SK-N-SH (cell line): ENCODE results near the gene CTF1. TPM values are rescaled to one million over a fixed set of nuclear protein-coding genes. Genes with fewer than 3 reads are reported as not detected.

ENCODE experiments used
- CTCF ChIA-PET: fragments of 300-600, 350-600 bp; formaldehyde crosslinking; extraction: SDS; loops from one replicate; lab custom pipeline; 2021; lab: Yijun Ruan, JAX
- POLR2A ChIA-PET: fragments of 350-600 bp; sonication (Branson Sonifier 250); formaldehyde crosslinking; extraction: SDS; loops from one replicate; lab custom pipeline; 2020; ENCODE audit warnings: antibody characterized with exemption, inconsistent platforms; lab: Yijun Ruan, JAX
- DNase-seq: peaks from one replicate; pipeline ENCODE4 v3.0.0; 2012
- H2AFZ ChIP-seq: fragments of 200-600 bp; sonication (generic); 2 replicates; pipeline ENCODE4 v1.8.1; 2016; ENCODE audit warnings: antibody characterized with exemption, mild to moderate bottlenecking, low read depth
- H3F3A ChIP-seq: fragments of 200-600 bp; sonication (generic); replicated peaks from 2 replicates; pipeline ENCODE3; 2016; ENCODE audit warnings: antibody characterized with exemption, mild to moderate bottlenecking; ENCODE audit not compliant: insufficient read depth
- H3K27ac ChIP-seq, 2 experiments: fragments of 200-500 bp in 1 of 2; fragments of 200-600 bp in 1 of 2; sonication (Bioruptor generic) in 1 of 2; sonication (generic), shearing (Covaris generic) in 1 of 2; 2 replicates each; pipeline versions ENCODE4 v1.5.1 to v1.6.1; 2014 to 2016; ENCODE audit warnings: low read depth in 2 of 2, inconsistent platforms in 1 of 2, low read length in 1 of 2, mild to moderate bottlenecking in 1 of 2, mixed read lengths in 1 of 2
- H3K27me3 ChIP-seq: fragments of 200-600 bp; sonication (generic), shearing (Covaris generic); 2 replicates; pipeline ENCODE4 v1.6.1; 2016; ENCODE audit warnings: mixed run types; ENCODE audit not compliant: insufficient read depth
- H3K36me3 ChIP-seq, 2 experiments: fragments of 200-500 bp in 1 of 2; fragments of 200-600 bp in 1 of 2; sonication (Bioruptor generic) in 1 of 2; sonication (generic) in 1 of 2; replicated peaks in 1 of 2; 2 replicates each; pipeline versions ENCODE3 to v1.5.1; 2014 to 2016; ENCODE audit warnings: low read length in 1 of 2, mild to moderate bottlenecking in 1 of 2; ENCODE audit not compliant: insufficient read depth in 2 of 2, control insufficient read depth in 1 of 2
- H3K4me1 ChIP-seq, 2 experiments: fragments of 200-500 bp in 1 of 2; fragments of 200-600 bp in 1 of 2; sonication (Bioruptor generic) in 1 of 2; sonication (generic), shearing (Covaris generic) in 1 of 2; 2 replicates each; pipeline versions ENCODE4 v1.5.1 to v1.6.1; 2014 to 2016; ENCODE audit warnings: low read depth in 1 of 2, low read length in 1 of 2, mixed run types in 1 of 2; ENCODE audit not compliant: insufficient read depth in 2 of 2, control insufficient read depth in 1 of 2
- H3K4me2 ChIP-seq: fragments of 200-600 bp; sonication (generic), shearing (Covaris generic); 2 replicates; pipeline ENCODE4 v1.6.1; 2017; ENCODE audit warnings: mixed run types
- H3K4me3 ChIP-seq, 2 experiments: fragments of 200-500 bp in 1 of 2; fragments of 200-600 bp in 1 of 2; sonication (Bioruptor generic) in 1 of 2; sonication (generic), shearing (Covaris generic) in 1 of 2; 2 replicates each; pipeline versions ENCODE4 v1.5.1 to v1.8.1; 2014 to 2016; ENCODE audit warnings: low read depth in 2 of 2, inconsistent platforms in 1 of 2, low read length in 1 of 2, mild to moderate bottlenecking in 1 of 2, mixed read lengths in 1 of 2, moderate library complexity in 1 of 2
- H3K79me2 ChIP-seq: fragments of 200-600 bp; sonication (generic); 2 replicates; pipeline ENCODE4 v1.8.1; 2017; ENCODE audit warnings: mild to moderate bottlenecking; ENCODE audit not compliant: insufficient read depth
- H3K9ac ChIP-seq: fragments of 200-600 bp; sonication (generic); 2 replicates; pipeline ENCODE4 v1.6.1; 2017; ENCODE audit warnings: mixed run types
- H3K9me2 ChIP-seq: fragments of 200-600 bp; sonication (generic); 2 replicates; pipeline ENCODE4 v1.6.1; 2017; ENCODE audit warnings: mixed run types
- H3K9me3 ChIP-seq: fragments of 200-600 bp; sonication (generic); 2 replicates; pipeline ENCODE4 v1.6.1; 2017; ENCODE audit warnings: mixed run types, mild to moderate bottlenecking, moderate library complexity
- H4K20me1 ChIP-seq: fragments of 200-600 bp; sonication (generic); 2 replicates; pipeline ENCODE4 v1.6.1; 2017; ENCODE audit warnings: mild to moderate bottlenecking, mixed run types; ENCODE audit not compliant: insufficient read depth
- CHD2 ChIP-seq: fragments of 150-350 bp; IDR thresholded peaks from 2 replicates; pipeline ENCODE4 v1.6.1; 2018; ENCODE audit warnings: low read length; ENCODE audit not compliant: partially characterized antibody
- ELF1 ChIP-seq: IDR thresholded peaks from 2 replicates; pipeline ENCODE4 v1.4.0; 2012
- EP300 ChIP-seq, 2 experiments: IDR thresholded peaks; 2 replicates each; pipeline versions ENCODE4 v1.4.0 to v1.6.1; 2012; ENCODE audit warnings: borderline replicate concordance in 1 of 2, low read depth in 1 of 2, low read length in 1 of 2
- EZH2phosphoT487 ChIP-seq: fragments of 200-600 bp; sonication (generic); IDR thresholded peaks from 2 replicates; pipeline ENCODE4 v1.6.1; 2017; ENCODE audit warnings: low read depth, mixed run types, mild to moderate bottlenecking, antibody characterized with exemption, moderate library complexity, borderline replicate concordance
- FOSL2 ChIP-seq: IDR thresholded peaks from 2 replicates; pipeline ENCODE4 v1.4.0; 2012; ENCODE audit warnings: low read depth, mild to moderate bottlenecking, moderate library complexity, borderline replicate concordance
- GABPA ChIP-seq: IDR thresholded peaks from 2 replicates; pipeline ENCODE4 v1.4.0; 2012; ENCODE audit warnings: low read depth, mild to moderate bottlenecking
- GATA2 ChIP-seq: sonication (generic); formaldehyde crosslinking; IDR thresholded peaks from 2 replicates; pipeline ENCODE4 v1.5.0; 2020; ENCODE audit warnings: mild to moderate bottlenecking, missing genetic modification reagents
- MXI1 ChIP-seq: IDR thresholded peaks from 2 replicates; pipeline ENCODE4 v1.6.1; 2012; ENCODE audit warnings: mild to moderate bottlenecking, low read depth, low read length, improper control_type of control experiment
- NRF1 ChIP-seq: IDR thresholded peaks from 2 replicates; pipeline ENCODE4 v1.6.1; 2012; ENCODE audit warnings: low read depth, mild to moderate bottlenecking, low read length
- SIN3A ChIP-seq: IDR thresholded peaks from 2 replicates; pipeline ENCODE4 v1.6.1; 2012; ENCODE audit warnings: low read depth, mild to moderate bottlenecking, low read length, moderate library complexity, borderline replicate concordance
- SMC3 ChIP-seq: IDR thresholded peaks from 2 replicates; pipeline ENCODE4 v1.6.1; 2012; ENCODE audit warnings: low read depth, low read length, improper control_type of control experiment
- WGBS: methylation state at CpG from one replicate; pipeline ENCODE4 v1.1.6; 2017; ENCODE audit warnings: low lambda C conversion rate; 5-methylcytosine and 5-hydroxymethylcytosine counted together
- polyA plus RNA-seq, 3 experiments: library from polyadenylated mRNA; depleted of rRNA; stranded (reverse); fragments of >200 nt; gene quantifications; 2 replicates each; pipeline ENCODE4 v1.2.3, GENCODE V29; 2012
- TF ChIP-seq, protein P1 (sequence below): IDR thresholded peaks from 2 replicates; pipeline ENCODE4; 2012
- TF ChIP-seq, protein P2 (sequence below): fragments of 150-350 bp; IDR thresholded peaks from 2 replicates; pipeline ENCODE4 v1.6.1; 2016; ENCODE audit warnings: mild to moderate bottlenecking, low read depth, low read length
- TF ChIP-seq, protein P3 (sequence below): IDR thresholded peaks from 2 replicates; pipeline ENCODE4 v1.4.0; 2012; ENCODE audit warnings: low read depth

The CTF1 gene
- polyA plus RNA-seq, 1 of the 3 experiments (the other 2 are of a cell fraction): 45.7 TPM

DNA sequence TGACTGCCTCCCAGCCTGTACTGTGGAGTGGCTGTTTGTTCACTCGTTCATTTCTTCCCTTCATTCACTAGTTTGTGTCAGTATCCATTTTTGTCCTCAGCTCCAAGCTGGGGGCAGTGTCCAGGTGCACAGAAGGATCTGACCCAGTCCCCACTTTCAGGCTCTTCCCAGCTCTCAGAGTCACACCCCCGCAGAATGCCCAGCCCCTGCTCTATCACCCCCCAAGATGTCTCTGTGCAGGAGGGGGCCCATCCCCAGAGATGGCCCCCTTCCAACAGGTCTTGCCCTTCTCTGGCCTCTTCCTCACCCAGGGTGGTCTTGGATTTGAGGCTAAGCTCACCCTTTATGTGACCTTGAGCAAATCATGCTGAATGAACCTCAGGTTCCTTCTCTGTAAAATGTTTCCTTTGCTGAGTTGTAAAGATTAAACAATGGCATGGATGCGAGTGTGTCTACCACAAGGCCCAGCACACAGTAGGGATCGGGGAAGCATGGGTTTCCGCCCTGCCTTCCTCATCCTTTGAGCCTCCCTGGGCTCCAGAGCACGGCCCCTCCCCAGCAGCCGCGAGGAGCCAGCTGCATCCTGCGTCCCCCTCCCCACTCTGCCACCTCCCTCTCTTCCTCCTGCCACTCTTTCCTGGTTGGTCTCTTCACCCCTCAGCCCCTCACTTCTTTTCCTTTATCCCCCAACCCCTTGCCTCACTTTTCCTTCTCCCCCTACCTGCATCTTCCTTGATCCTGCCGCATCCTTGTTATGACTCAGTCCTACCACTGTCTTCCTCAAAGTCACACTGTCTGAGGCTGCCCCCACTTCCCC lies 29.8 kb downstream of the CTF1 start (continued):
- TF ChIP-seq, protein P1, sequence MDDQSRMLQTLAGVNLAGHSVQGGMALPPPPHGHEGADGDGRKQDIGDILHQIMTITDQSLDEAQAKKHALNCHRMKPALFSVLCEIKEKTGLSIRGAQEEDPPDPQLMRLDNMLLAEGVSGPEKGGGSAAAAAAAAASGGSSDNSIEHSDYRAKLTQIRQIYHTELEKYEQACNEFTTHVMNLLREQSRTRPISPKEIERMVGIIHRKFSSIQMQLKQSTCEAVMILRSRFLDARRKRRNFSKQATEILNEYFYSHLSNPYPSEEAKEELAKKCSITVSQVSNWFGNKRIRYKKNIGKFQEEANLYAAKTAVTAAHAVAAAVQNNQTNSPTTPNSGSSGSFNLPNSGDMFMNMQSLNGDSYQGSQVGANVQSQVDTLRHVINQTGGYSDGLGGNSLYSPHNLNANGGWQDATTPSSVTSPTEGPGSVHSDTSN: no peak

- H3K79me2 ChIP-seq: peaks cover 14% of the 10 kb centered on the region
- no peak overlapping the region for H2AFZ ChIP-seq
- H3K9me2 ChIP-seq: no peaks in the 10 kb centered on the region
- H4K20me1 ChIP-seq: no peaks in the 10 kb centered on the region
- H3K9ac ChIP-seq: no peak overlapping the region
- no peak for DNase-seq
- H3F3A ChIP-seq: peaks cover 1% of the 10 kb centered on the region
- H3K9me3 ChIP-seq: no peaks in the 10 kb centered on the region
- H3K27ac ChIP-seq: no peak overlapping the region
- 94% methylated on average over 7 of the region's 22 CpGs for WGBS
- no peak overlapping the region; a peak in 2 of 4 replicates for H3K4me3 ChIP-seq
- POLR2A ChIA-PET: interaction anchor here (1.0 to 1.2 kb wide), 3 partner anchors 15 to 190 kb away, joined by 3 to 4 read pairs (median 4); partner anchors contain the start of gene KAT8
- CTCF ChIA-PET: interaction anchor here (0.6 to 4.6 kb wide), 5 partner anchors 15 to 82 kb away, joined by 3 to 39 read pairs (median 10); no protein-coding TSS in a partner anchor
- H3K4me1 ChIP-seq: peaks cover 0 to 23% of the 10 kb centered on the region in 2 experiments; a peak in 1 of 4 replicates
- peaks cover 22 to 51% of the 10 kb centered on the region in 2 experiments for H3K36me3 ChIP-seq
- no peaks in the 10 kb centered on the region for H3K27me3 ChIP-seq
- TF ChIP-seq EZH2phosphoT487: no peak
- no peak for TF ChIP-seq MXI1
- TF ChIP-seq, protein P2, sequence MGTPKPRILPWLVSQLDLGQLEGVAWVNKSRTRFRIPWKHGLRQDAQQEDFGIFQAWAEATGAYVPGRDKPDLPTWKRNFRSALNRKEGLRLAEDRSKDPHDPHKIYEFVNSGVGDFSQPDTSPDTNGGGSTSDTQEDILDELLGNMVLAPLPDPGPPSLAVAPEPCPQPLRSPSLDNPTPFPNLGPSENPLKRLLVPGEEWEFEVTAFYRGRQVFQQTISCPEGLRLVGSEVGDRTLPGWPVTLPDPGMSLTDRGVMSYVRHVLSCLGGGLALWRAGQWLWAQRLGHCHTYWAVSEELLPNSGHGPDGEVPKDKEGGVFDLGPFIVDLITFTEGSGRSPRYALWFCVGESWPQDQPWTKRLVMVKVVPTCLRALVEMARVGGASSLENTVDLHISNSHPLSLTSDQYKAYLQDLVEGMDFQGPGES: no peak
- TF ChIP-seq, all 33 proteins: peak for 0
- peak overlapping the region; percentile 41; the same call in 1 of the 2 replicates for H3K4me2 ChIP-seq
These were observed 30.7 kb downstream of the CTF1 start for GRCh38 chr16:30926937-30927788.

DNA sequence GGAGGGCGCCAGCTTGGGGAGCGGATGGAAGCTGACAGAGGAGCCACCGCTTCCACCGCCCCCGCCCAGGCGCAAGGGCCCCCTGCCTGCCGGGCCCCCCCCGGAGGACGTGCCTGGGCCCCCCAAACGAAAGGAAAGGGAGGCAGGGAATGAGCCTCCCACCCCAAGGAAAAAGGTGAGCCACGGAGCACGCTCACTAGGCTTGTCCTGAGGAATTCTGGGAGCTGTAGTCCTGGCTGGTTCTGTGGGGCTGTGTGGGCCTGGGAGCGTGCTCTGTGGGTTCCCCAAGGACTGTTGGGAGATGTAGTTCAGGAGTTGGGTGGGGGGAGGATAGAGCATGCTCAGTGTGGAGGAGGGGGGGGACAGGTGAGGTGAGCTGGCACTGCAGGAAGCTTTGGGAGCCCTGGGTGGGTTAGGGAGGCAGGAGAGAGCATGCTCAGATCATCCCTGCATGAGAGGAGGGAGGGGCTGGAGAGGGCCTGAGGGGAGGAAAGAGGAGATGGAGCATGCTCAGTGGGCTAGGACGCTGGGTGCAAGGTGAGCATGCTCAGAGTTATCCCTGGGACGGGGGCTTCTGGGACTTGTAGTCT lies 31.5 kb downstream of the CTF1 start:
- H3F3A ChIP-seq: no peaks in the 10 kb centered on the region
- H3K4me1 ChIP-seq: peaks cover 0 to 23% of the 10 kb centered on the region in 2 experiments; a peak in 1 of 4 replicates
- CTCF ChIA-PET: interaction anchor here (1.3 to 4.6 kb wide), 4 partner anchors 14 to 83 kb away, joined by 3 to 39 read pairs (median 10); no protein-coding TSS in a partner anchor
- no peak overlapping the region for H2AFZ ChIP-seq
- peak overlapping the region; percentile 41; the same call in 1 of the 2 replicates for H3K4me2 ChIP-seq
- H3K79me2 ChIP-seq: peaks cover 14% of the 10 kb centered on the region
- H3K4me3 ChIP-seq: no peak overlapping the region; a peak in 1 of 4 replicates
- no peaks in the 10 kb centered on the region for H4K20me1 ChIP-seq
- H3K9ac ChIP-seq: no peak overlapping the region
- POLR2A ChIA-PET: interaction anchor here (1.0 to 1.2 kb wide), 3 partner anchors 14 to 190 kb away, joined by 3 to 4 read pairs (median 4); partner anchors contain the start of gene KAT8
- peak overlapping the region in 1 of 2 experiments; percentile 58; a peak in 1 of 4 replicates for H3K27ac ChIP-seq
- 45% methylated on average over 7 of the region's 15 CpGs for WGBS
- H3K27me3 ChIP-seq: no peaks in the 10 kb centered on the region
- no peaks in the 10 kb centered on the region for H3K9me2 ChIP-seq
- peak; percentile 95 for DNase-seq
- H3K9me3 ChIP-seq: no peaks in the 10 kb centered on the region
- H3K36me3 ChIP-seq: peaks cover 25 to 55% of the 10 kb centered on the region in 2 experiments
- TF ChIP-seq EP300 (IDR thresholded peaks at IDR 0.05; ENCODE audit: borderline replicate concordance in 1 of 2, low read depth in 1 of 2, low read length in 1 of 2): no peak
- peak; percentile 86 for TF ChIP-seq NRF1
- TF ChIP-seq SIN3A: no peak
- TF ChIP-seq, protein P3, sequence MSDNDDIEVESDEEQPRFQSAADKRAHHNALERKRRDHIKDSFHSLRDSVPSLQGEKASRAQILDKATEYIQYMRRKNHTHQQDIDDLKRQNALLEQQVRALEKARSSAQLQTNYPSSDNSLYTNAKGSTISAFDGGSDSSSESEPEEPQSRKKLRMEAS: no peak
- TF ChIP-seq, protein P1: no peak
- peak; percentile 53 for TF ChIP-seq CHD2
- TF ChIP-seq GATA2 (CRISPR knock-in tag): no peak
- no peak for TF ChIP-seq GABPA
- TF ChIP-seq SMC3: no peak
- TF ChIP-seq, protein P2: no peak
- TF ChIP-seq FOSL2: no peak
- TF ChIP-seq MXI1: no peak
- no peak for TF ChIP-seq ELF1
